Prostate gland (tissue), 2 donors: ENCODE data around the gene OSBPL2. TPM values are rescaled to one million over a fixed set of nuclear protein-coding genes. Genes with fewer than 3 reads are reported as not detected.

Source experiments
- DNase-seq: peaks from one replicate; pipeline ENCODE4 v3.0.0-alpha.2; 2019; ENCODE audit warnings: low spot score
- H3K27ac ChIP-seq, 2 donors: fragments of 200-600 bp; sonication (generic); 2 replicates each; pipeline ENCODE4 v1.5.1; 2017 to 2019
- H3K27me3 ChIP-seq: fragments of 200-600 bp; sonication (generic); replicated peaks from 2 replicates; pipeline ENCODE4 v1.5.1; 2019; ENCODE audit not compliant: insufficient read depth
- H3K36me3 ChIP-seq, 2 donors: fragments of 200-600 bp; sonication (generic); 1 replicate in 1 of 2; 2 replicates in 1 of 2; pipeline versions ENCODE4 v1.5.1 to v1.8.1; 2017 to 2019
- H3K4me1 ChIP-seq: fragments of 200-600 bp; sonication (generic); replicated peaks from 2 replicates; pipeline ENCODE4 v1.5.1; 2019
- H3K4me3 ChIP-seq, 2 donors: fragments of 200-600 bp; sonication (generic); 2 replicates each; pipeline ENCODE4 v1.5.1; 2017 to 2019
- H3K9me3 ChIP-seq: fragments of 200-600 bp; sonication (generic); 2 replicates; pipeline ENCODE4 v1.5.1; 2017
- CTCF ChIP-seq, 4 experiments: fragments of 200-600 bp in 2 of 4; fragments of 450-650 bp in 2 of 4; sonication (generic) in 2 of 4; IDR thresholded peaks; 1 replicate in 3 of 4; 2 replicates in 1 of 4; pipeline ENCODE4 v1.5.1; 2016 to 2019; ENCODE audit warnings: antibody characterized with exemption in 4 of 4, mild to moderate bottlenecking in 2 of 4, moderate library complexity in 2 of 4
- POLR2A ChIP-seq: fragments of 450-650 bp; IDR thresholded peaks from one replicate; pipeline ENCODE4 v1.6.1; 2016; ENCODE audit warnings: antibody characterized with exemption, mild to moderate bottlenecking
- POLR2AphosphoS5 ChIP-seq: sonication (generic); formaldehyde crosslinking; IDR thresholded peaks from one replicate; pipeline ENCODE4 v1.6.1; 2017; ENCODE audit warnings: antibody characterized with exemption
- WGBS: methylation state at CpG from one replicate; pipeline ENCODE4 v1.1.5; 2018; 5-methylcytosine and 5-hydroxymethylcytosine counted together
- intact Hi-C: fragments of 100-400 bp; cut with DNase I; formaldehyde crosslinking; loops from one replicate; pipeline ENCODE4 v1.14.2; 2022
- total RNA-seq, 2 donors: library from RNA; depleted of rRNA; stranded (reverse); fragments of >200 nt; gene quantifications; one replicate each; pipeline ENCODE4 v1.1.0, GENCODE V29; 2016

OSBPL2 gene
- total RNA-seq, 2 donors from 2014 or later, result 33.5 to 50.6 TPM

- intact Hi-C loops, result loop anchor here (10.0 kb wide), 1 partner anchor 187 kb away; no protein-coding TSS in a partner anchor
- TF ChIP-seq POLR2A, result no peak
- no peak for TF ChIP-seq CTCF (IDR thresholded peaks at IDR 0.05)
- TF ChIP-seq POLR2AphosphoS5, result no peak
- H3K4me3 ChIP-seq, result no peak overlapping the region
- H3K36me3 ChIP-seq, result peaks cover 0 to 26% of the 10 kb centered on the region in 2 donors
- WGBS, result 65% methylated on average over 42 of the region's 42 CpGs
- peak overlapping the region in 1 of 2 donors; percentile 23 for H3K27ac ChIP-seq
- no peaks in the 10 kb centered on the region for H3K9me3 ChIP-seq
- no peaks in the 10 kb centered on the region for H3K27me3 ChIP-seq
- peaks cover 28% of the 10 kb centered on the region for H3K4me1 ChIP-seq
- DNase-seq, result no peak
Observed at GRCh38 chr20:62307226-62308101, 69.1 kb downstream of the OSBPL2 start.

- WGBS, result 50% methylated on average over 28 of the region's 29 CpGs
- H3K9me3 ChIP-seq, result no peaks in the 10 kb centered on the region
- H3K4me1 ChIP-seq, result peaks cover 28% of the 10 kb centered on the region
- peak; percentile 44 for DNase-seq
- no peaks in the 10 kb centered on the region for H3K27me3 ChIP-seq
- intact Hi-C loops, result loop anchor here (10.0 kb wide), 1 partner anchor 187 kb away; no protein-coding TSS in a partner anchor
- TF ChIP-seq POLR2AphosphoS5, result no peak
- no peak for TF ChIP-seq CTCF (IDR thresholded peaks at IDR 0.05)
- no peak for TF ChIP-seq POLR2A
- H3K27ac ChIP-seq, result peak overlapping the region in 1 of 2 donors; percentile 23
- H3K36me3 ChIP-seq, result peaks cover 0 to 34% of the 10 kb centered on the region in 2 donors
- no peak overlapping the region for H3K4me3 ChIP-seq
Observed at GRCh38 chr20:62308102-62308822, 69.9 kb downstream of the OSBPL2 start.

- Histone ChIP-seq H3K27ac (no peak overlapping the region), H3K36me3 (peaks cover 0 to 37% of the 10 kb centered on the region in 2 donors)
- 90% methylated on average over 25 of the region's 26 CpGs for WGBS
Observed at GRCh38 chr20:62309198-62309944, 71.0 kb downstream of the OSBPL2 start.

More at GRCh38 chr20:62309198-62309944, 71.0 kb downstream of the OSBPL2 start:
- Histone ChIP-seq H3K4me3 (no peak overlapping the region), H3K27me3 (no peaks in the 10 kb centered on the region), H3K9me3 (no peaks in the 10 kb centered on the region), H3K4me1 (peaks cover 18% of the 10 kb centered on the region)
- DNase-seq, result no peak
- intact Hi-C loops, result loop anchor here (10.0 kb wide), 1 partner anchor 185 kb away; no protein-coding TSS in a partner anchor
- TF ChIP-seq CTCF (IDR thresholded peaks at IDR 0.05), result no peak
- TF ChIP-seq POLR2A, result no peak
- no peak for TF ChIP-seq POLR2AphosphoS5
